GM18870 (cell line): ENCODE measurements around the gene GPM6B.

ENCODE experiments used
- ATAC-seq: cut with Tn5 transposase; IDR thresholded peaks from one replicate; pipeline ENCODE4 v1.9.1; 2021; ENCODE audit warnings: moderate library complexity; ENCODE audit not compliant: unreplicated experiment

GPM6B gene

DNA sequence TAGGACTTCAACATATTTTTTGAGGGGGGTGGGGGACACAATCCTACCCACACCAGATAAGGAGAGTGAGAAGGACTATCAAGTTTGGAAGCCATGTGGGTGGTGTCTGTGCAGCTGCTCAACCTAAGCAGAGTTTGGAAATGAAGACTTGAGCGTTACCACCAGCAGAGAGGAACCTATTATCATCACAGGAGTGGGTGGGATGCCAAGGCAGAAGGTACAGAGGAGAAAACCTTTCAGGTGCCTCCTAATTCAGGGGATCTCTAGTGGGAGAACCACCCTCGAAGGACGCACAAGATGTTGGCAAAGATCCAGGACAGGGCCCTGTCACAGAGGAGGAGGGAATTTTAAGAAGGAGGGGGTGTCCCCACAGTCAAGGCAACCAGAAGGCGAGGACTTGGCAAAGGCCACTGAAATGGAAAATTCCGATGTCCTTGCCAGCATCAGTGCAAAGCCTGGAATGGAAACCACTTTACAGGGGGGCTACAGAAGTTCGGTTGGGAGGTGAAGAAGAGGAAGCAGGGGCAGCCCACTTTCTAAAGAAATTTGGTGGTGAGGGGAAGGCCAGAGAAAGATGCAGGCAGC lies 8.4 kb upstream of the GPM6B start:
- no peak for ATAC-seq

DNA sequence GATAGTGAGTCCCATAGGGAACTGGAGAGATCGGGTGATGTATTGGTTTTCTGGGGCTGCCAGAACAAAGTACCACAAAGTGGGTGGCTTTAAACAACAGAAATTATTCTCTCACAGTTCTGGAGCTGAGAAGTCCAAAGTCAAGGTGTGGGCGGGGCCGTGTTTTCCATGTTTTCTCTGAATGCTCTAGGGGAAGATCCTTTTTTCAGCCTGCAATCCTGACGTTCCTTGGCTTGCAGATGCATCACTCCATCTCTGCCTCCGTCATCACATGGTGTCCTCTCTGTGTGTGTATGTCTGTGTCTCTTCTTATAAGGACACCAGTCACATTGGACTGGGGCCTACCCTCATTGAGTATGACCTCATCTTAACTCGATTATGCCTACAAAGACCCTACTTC lies 7.9 kb upstream of the GPM6B start:
- ATAC-seq, result no peak

DNA sequence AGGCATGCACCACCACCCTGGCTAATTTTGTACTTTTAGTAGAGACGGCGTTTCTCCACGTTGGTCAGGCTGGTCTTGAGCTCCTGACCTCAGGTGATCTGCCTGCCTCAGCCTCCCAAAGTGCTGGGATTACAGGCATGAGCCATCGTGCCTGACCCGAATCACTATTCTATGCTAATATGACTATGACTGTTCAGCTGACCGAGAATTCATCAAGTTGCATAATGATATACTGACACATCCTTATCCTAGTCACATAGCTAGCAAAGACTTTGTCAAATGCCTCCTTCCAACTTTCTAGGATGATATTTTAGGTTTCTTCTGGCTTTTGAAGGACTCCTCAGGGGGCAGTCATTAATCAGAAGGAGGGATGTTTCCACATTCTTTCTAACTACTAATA lies 4.8 kb upstream of the GPM6B start:
- no peak for ATAC-seq

DNA sequence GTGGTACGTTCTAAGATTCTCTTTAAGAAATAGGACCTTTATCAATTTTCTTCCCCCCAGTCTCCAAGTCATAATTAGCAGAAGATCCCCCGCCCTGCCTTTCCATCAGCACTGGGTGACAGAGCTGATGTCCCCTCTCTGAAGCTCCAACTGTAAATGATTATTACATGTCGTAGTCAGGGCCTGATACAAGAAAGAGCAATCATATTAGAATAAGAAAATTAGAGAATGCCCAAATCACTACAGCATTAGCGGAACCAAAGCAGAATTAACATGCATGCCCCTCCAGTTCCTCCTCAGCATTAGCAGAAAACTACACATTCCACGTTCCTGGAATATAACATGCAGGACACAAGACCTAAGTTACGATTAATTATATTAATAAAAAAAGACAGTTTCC lies 717 bp downstream of the GPM6B start:
- ATAC-seq, result no peak

DNA sequence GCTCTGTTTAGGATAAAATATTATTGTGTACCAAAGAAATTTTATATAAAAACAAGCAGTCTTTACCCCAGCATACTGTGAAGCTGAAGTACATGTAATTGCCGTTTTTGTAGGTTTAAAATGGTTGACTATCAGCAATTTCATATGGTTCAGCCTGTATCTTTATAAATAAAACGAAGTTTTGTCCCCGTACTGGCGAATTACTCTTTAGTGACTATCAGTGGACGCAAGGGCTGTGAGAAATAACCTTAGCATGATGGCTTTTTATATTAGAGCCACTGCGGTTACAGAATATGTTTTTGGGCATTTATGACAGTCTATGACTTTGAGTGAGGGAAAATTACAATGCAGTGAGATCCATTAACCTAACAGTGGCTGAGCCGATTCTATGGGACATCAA lies 1.2 kb downstream of the GPM6B start:
- no peak for ATAC-seq

DNA sequence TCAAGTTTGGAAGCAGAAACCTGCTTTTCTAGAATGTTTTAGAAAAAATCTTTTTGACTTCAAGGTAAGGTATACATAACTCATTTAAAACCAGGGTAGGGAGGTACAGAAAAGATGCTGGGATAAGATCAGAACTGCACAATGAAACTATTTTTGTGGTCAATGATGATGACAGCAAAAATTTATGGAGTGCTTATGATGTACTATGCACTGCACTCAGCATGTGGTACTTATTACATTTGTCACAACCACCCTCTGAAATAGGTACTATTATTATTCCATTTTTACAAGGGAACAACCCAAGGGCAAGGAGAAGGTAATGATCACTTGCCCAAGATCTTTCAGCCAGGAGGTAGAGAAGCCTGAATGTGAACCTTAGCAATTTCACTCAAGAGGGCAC lies 8.0 kb downstream of the GPM6B start:
- ATAC-seq, result no peak

DNA sequence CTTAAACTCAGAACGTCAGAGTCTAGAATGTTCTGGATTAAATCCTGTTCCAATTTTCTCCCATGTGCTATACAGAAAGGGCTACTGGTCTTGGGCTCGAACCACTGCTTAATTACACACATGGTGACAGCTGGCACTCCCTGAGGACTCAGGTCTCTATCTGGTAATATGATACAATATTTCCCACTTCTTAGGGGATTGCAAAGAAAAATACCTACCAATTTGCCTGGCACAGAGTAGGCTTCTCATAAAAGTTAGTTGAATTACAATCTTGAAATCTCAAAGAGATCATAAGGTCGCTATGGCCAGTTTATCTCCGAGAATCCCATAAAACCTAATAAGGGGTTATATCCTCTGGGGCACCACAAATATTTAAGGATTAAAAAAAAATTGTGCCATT lies 8.6 kb downstream of the GPM6B start:
- ATAC-seq, result no peak

DNA sequence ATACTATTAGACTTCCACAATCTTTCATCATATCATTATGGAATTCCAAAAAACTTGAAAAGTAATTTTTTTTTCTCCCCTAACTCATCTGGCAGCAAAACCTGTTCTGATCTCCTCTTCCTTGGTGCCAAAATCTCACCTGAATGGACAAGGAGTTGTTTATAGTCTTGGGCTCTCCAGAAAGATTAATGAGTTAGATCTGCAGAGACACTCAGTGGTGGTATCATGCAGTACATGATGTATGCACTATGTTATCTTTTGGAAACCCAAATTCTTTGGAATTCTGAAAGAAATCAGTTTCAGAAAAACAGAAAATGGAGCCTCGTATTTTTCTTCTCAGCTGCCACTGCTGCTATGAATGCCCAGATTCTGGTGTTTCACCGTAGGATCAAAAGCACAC lies 11.7 kb downstream of the GPM6B start:
- ATAC-seq, result no peak

DNA sequence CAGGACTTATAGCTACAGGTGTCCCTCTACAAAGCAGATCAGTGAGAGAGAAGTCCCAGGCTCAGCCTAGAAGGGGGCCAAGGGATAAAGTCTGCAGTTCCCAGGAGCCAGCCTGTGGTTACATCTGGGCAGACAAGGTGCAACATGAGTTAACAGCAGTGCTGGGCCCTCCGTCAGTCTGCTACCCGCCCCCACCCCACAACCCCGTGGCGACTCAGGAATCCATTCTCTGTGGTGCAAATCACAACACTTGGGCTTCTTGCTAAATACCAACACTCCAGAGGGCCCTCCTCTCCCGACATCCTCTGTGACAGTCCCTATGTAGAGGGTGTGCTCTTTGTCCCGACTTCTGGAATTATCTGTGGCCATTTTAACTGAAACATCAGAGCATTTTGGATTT lies 13.8 kb downstream of the GPM6B start:
- ATAC-seq, result no peak

DNA sequence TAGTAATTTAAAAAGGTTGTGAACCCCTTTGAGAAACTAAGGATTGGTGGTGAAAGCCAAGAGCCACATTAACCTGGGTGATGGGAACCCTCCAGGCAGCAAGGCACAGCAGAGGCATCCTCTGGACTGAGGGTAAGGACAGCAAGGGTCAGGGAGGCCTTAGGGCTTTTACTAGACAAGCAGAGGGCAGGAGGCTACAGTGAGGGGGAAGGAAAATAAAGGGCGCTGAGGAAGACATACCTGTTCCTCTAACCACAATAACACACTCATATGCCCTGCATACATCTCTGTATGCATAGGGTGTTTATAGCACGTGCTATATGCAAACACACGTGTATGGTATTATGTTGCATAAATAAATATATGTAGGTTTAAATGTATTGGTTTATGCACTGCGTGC lies 18.7 kb downstream of the GPM6B start:
- ATAC-seq, result no peak

DNA sequence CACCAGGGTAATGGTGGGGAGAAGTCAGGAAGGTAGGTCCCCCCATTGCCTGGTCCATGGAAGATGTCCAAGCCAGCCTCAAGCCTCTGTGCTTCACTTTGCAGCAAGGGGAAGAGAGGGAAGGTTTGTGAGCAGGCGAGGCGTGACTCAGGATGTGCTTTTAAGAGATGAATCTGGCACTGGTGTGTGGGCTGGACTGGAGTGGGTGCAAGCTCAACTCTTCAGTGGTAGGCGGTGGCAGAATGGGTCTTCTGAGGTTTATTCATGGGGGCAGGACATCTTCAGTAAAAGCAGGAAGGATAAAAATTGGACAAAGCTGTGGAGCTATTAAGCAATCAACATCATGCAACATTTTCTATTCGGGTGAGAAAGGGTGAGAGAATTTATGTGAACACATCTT lies 19.4 kb downstream of the GPM6B start:
- no peak for ATAC-seq

DNA sequence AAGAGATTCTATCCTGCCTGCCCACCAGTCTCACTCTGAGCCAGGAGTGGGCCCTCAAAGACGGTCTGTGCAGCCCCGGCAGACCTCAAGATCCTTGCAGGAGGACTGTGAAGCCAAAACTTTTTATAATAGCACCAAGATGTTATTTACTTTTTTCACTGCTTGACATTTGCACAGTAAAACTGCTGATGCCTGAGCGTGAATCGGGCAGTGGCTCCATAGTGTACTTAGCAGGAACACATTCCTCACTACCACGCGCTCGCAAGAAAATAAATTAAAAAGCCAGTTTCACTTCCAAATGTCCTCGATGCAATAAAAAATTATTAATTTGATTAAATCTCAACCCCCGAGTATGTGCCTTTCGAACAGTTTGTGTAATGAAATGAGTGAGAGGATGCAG lies 22.5 kb downstream of the GPM6B start:
- ATAC-seq, result no peak

DNA sequence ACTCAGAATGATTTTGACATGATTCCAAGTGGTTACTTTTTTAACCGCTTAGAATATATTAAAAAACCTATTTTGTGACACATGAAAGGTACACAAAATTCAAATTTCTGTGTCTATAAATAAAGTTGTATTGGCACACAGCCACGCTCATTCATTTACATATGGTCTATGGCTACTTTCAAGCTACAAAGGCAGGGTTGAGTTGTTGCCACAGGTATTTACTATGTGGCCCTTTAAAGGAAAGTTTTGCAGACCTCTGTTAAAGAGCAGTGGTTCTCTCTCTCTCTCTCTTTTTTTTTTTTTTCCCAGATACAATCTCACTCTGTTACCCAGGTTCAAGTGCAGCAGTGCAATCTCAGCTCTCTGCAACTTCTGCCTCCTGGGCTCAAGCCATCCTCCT lies 23.0 kb downstream of the GPM6B start:
- no peak for ATAC-seq

DNA sequence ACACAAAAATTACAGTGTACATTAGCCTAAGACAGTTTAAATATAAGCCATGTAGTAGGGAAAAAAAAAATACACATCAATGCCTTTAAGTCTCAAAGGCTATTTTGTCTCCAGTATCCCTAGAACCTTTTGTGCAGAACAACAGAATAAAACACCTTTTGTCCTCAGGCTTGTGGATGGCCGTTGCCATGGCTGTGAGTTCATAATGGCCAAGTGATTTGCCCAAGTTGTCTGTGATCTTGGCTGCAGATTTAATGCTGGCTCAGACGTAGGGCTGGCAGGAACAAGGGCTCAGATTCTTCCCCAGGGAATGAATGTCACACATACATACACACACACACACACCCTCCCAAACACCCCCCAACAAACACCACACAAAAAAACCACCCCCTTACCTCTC lies 25.3 kb downstream of the GPM6B start:
- no peak for ATAC-seq

DNA sequence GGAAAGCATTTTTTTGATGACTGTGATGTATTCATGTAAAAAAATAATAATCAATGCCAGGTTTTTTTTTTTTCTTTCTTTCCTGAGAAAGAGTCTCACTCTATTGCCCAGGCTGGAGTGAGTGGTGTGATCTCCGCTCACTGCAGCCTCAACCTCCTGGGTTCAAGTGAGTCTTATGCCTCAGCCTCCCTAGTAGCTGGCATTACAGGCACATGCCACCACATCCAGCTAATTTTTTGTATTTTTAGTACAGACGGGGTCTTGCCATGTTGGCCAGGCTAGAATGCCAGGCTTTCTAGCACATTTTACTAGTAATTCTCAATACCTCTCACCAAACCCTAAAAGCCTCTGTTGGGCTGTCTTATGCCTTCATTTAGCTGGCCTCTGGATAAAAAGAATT lies 25.7 kb downstream of the GPM6B start:
- no peak for ATAC-seq

DNA sequence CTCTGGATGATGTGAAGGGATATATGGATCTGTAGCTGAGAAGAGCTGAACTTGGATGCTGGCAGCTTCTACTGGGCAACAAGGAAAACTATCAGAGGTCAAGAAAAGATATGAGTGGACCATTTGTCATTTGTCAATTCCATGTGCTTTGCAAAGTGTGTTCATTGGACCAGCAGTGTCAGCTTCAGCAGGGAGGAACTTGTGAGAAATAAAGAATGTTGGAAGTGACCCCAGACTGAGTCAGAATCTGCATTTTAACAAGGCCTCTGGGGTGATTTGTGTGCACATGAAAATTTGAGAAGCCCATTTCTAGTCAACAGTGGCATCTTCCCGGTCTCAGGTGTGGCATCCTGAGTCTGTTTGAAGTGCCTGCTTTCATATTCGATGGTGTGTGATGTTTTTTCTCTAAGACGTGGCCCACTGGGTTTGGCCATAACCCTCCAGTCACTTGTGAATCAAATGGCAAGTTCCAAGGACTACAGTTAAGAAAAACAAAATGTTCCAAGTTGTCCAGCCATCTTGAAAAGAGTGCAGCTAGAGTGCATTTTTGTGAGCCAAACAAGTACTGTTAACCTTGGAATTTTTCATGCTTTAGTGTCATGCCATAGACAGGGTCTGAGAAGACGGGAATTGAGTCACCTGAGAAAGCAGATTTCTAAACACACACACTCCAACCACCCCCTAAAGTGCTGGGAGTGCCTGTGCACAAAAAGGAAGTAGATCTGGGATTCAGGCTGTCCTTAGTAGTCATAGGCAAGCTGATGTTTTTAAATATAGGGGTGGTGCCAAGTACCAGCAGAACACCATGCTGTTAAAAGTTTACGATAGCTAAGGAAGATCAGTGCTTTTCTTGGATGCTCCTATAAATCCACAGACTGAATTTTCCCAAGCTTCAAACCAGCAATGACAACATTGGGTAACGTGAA lies 26.4 kb downstream of the GPM6B start:
- ATAC-seq, result no peak

DNA sequence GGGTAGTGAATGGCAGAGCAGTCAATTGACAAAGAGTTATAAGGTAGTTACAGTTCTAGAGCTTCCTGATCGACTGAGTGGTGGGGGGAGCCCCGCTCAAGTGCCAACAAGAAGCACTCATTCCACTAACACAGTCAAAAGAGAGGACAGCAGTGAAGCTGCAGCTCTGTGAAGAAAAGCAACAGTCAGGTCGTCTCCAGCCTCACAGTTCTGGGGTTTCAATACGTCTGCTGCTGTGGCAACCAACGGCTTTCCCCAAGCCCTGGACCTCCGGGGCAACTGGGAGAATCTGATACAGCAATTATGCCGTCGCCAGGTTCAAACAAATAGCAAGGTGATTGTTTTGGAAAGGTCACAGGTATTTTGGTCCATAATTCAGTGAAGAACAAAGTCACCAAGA lies 30.8 kb downstream of the GPM6B start:
- no peak for ATAC-seq

DNA sequence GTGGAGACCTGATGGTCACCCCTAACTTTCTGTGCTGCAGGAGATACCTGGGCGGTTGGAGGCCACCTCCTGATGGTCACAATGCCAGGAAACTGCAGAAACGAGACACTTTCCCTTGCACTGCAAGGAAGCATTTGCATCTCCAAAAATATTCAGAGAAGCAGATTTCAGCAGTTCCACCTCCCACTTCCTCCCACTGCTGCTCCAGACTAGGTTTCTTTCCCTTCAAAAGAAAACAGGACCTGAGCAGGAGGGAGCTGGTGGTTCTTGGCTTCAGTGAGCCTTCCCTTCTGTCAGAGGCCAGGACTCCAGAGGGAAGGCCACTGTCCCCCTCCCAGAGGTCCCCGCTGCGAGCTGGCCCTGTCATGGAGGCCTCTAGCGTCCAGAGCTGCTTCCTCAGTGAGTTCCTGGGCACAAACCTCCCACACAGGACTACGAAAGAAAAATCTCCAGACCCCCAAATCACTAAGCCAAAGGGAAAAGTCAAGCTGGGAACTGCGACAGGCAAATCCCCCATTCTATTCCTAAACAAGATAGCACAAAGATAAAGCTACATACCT lies 35.9 kb downstream of the GPM6B start:
- ATAC-seq, result no peak

DNA sequence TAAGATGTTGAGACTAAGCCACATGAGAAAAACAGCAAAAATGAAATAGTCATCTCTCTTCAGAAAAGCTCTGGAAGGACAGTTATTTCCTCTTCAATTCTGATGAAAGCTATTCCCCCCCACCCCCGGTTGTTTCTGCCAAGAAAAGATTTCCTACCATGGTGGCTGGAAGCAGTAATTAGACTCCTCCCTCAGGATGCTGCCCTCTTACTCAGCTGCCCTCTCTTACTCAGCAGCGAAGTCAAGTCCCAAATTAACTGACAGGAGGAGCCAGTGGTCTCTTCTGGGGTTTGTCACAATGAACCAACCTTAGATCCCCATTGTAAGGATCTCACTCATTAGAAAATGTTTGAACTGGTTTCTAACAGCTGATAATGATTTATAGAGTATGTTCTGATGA lies 38.0 kb downstream of the GPM6B start:
- no peak for ATAC-seq

DNA sequence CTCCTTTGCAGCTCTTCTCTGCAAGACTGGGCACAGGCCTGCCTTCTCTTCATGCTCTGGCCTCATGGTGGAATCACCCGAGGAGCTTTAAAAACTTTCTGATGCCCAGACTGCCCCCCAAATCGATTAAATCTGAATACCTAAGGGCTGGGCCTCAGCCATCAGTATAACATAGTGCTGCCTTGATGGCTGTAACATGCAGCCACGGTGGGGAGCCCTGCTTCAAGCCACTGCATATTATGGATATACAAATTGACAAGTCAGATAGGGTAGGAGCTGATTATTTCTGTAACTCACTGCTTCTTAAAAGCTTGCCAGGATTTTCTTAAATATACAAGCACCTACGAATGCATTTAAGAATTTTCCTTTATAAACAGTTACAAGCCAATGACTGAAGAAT lies 40.5 kb downstream of the GPM6B start:
- ATAC-seq, result no peak

DNA sequence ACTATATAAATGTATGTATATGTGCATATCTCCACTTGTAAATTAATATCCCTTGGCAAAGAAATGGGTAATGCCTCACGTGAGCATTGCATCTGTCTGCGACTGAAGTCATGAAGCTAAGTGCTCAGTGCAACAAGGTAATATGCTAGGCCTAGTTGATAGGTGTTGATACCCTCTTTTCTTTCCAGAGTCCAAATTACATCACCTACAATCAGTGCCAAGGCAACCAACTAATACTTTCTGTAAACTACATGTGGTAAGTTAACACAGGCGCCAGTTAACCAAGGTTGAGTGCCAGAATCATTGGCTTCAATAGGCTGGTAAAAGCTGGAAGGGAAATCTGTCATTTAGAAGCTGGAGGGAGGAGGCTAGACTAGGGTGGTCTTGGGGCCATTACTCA lies 41.1 kb downstream of the GPM6B start:
- no peak for ATAC-seq

DNA sequence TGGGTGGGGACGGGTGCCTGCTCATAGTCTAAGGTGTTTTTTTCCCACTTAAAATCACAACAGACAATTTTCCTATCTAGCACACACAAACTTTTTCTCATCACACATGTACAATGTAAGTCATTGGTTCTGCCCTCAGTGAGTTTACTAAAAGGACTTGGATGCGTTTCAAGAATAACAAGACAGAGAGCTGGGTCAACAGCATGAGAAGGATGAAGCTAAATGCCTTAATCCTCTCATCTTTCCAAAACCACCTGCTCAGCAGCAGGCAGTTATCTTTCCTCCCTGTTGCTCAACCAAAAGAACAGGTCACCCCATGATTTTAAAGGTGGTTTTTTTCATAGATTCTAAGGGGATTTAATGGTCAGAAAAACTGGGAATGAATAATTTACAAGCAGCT lies 42.2 kb downstream of the GPM6B start:
- no peak for ATAC-seq
